ENCODE data around the gene NEK6.

DNA sequence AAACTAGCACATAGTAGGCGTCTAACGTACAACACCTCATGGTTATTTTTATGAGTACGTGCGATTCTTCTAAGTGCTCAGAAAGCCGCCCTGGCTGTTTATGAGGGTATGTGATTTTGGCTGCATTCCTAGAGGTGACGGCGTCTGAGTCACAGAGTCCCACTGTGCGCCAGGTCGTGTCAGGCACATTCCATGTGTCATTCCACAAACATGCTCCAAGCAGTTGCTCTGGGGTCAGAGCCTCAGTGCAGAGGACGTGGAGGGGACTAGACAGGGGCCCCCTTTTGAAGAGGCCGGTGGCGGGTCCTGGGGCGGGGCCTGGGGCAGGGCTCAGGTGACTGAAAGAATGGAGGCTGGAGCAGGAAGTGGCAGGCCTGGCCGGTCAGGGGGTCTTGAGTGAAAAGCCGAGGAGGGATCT is 51.9 kb downstream of the NEK6 start:
- TF ChIP-seq, protein P1, sequence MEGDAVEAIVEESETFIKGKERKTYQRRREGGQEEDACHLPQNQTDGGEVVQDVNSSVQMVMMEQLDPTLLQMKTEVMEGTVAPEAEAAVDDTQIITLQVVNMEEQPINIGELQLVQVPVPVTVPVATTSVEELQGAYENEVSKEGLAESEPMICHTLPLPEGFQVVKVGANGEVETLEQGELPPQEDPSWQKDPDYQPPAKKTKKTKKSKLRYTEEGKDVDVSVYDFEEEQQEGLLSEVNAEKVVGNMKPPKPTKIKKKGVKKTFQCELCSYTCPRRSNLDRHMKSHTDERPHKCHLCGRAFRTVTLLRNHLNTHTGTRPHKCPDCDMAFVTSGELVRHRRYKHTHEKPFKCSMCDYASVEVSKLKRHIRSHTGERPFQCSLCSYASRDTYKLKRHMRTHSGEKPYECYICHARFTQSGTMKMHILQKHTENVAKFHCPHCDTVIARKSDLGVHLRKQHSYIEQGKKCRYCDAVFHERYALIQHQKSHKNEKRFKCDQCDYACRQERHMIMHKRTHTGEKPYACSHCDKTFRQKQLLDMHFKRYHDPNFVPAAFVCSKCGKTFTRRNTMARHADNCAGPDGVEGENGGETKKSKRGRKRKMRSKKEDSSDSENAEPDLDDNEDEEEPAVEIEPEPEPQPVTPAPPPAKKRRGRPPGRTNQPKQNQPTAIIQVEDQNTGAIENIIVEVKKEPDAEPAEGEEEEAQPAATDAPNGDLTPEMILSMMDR (IDR thresholded peaks at IDR 0.05; ENCODE audit: insufficient read depth, low read length), result no peak
- no peak for TF ChIP-seq POLR2AphosphoS5 (IDR thresholded peaks at IDR 0.05; ENCODE audit: low read depth)
